GM19193 (cell line): ENCODE data around the gene OR5K1.

Source experiments
- POLR2A ChIP-seq: IDR thresholded peaks from 4 replicates; pipeline ENCODE4 v1.6.1; 2011; ENCODE audit not compliant: insufficient read depth, insufficient read length; ENCODE audit errors: extremely low read depth

Gene OR5K1

DNA sequence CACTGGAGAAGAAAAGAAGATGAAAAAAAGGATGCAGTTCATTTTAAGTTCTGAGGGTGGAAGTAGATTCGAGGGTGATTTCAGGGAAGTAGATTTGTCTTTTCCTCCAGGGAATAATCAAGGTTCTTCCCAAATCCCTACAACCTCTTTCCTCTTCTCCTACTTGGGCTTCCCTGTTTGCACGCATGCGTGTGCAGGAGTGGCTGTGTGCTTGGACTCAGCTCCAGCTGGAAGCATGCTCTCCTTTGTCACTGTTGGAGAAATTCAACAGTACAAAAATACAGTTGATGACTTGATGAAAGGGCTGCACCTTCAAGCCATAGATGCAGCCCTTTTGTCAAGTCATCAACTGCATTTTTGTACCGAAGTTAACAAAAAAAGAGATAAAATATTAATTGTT lies 38.3 kb downstream of the OR5K1 start:
- no peak for TF ChIP-seq POLR2A

DNA sequence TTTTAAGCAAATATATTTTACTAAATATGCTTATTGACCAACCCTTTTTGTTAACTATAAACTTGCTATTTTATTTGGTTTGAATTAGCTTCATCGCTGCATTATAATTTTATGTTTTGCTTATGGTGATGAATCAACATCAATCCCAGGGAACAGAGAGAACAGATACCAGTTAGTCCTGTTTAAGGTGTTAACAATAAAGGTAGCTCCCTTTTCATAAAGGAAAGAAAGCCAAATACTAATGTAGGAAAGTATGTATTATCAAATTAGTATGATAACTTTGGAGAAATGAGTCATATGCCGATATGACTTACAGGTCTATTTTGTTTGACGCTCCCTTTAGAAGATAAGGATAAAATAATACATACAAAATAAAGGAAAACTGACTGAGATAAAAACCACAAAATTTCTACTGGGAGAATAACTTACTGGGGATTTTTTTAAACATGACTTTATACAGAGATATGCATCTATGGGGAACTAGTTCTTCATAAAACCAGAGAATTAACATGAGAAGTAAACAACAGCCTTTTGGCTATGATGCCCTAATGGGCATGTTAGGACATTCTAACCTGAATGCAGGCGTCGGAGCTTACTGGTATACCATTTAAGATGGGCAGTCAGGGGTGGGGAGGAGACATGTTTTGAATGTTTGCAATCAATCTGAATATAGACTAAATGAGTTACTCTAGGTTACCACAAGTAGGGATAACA lies 39.0 kb downstream of the OR5K1 start:
- TF ChIP-seq POLR2A: no peak

DNA sequence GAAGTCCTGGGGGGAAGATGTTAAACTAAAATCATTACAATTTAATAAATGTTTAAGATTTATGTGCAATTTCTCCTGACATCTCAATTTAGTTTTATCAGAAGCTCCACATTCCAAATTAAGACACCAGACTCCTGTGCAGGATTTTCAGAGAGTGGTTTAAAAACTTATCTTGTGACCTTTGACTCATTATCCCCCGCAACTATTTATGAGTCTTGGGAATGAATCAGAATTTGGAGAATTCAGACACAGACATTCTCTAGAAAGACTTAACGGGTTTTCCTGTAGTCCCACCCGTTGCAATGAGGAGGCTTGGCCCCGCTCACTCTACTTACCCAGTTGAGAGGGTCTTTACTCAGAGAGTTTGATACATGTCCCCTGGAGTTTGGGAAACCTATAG lies 41.5 kb downstream of the OR5K1 start:
- TF ChIP-seq POLR2A: no peak

DNA sequence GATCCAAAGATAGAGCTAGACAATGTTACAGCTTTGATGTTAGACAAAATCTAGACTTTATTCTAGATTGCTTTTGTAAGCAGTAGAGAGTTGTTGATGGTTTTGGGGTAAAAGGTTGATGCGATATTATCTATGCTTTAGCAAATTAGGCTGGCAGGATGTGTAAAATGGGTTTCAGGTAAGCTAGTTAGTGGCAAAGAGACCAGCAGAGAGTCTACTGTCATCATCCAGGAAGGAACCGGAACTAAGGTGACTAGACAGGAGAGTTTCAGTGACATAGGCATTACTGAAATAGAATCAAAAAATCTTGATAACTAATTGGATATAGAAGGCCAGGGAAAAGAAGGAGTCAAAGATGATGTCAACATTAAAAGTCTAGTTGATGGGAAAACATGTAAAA lies 45.6 kb downstream of the OR5K1 start:
- TF ChIP-seq POLR2A: no peak

DNA sequence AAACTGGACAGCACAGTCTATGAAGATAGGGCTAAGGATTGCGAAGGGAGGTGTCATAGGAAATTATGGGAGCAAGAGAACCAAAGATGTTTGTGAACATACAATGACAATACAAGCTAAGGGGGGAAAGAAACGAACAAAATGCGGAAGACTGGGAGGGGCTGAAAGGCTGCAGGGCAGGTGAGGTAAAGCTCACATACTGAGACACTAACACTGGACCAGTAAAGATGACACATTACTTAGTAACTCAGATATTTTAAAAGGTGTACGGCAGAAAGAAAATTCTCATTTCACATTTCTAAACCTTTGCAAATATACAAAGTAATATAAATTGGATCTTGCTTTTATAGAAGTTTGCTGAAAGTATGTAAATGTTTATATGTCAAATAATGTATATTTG lies 49.6 kb downstream of the OR5K1 start:
- no peak for TF ChIP-seq POLR2A

DNA sequence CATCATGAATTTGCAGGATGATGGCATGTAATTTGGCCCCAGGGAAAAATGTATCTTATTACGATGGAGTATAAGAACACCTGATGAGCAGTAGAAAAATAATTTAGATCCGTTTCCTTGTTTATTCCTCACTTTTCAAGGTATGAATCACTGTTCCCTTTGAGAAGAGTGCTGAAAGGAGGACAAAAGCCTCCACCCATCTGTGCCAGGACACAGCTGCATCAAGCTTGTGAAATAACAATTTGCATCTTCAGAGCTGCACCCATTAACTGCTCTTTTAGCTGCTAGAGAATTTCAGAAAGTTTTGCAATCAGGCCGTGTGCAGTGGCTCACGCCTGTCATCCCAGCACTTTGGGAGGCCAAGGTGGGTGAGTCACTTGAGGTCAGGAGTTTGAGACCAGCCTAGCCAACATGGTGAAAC lies 50.1 kb downstream of the OR5K1 start:
- TF ChIP-seq POLR2A: no peak

DNA sequence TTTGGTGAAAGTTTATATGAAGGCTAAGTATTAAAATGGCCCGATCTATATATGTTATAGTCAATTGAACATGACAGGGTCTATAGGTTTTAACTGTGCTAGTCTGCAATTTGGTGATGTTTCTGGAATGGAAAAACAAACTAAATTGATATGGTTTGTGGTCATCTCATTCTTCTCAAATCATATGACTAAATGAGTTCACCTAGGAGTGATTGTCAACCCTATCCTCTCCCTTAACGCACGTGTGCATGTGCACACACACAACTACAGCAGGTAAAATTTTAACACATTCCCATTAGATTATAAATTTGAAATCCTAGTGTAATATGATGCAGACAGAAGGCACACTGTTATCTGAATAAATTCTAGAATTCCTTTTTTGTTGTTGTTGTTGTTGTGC lies 50.7 kb downstream of the OR5K1 start:
- TF ChIP-seq POLR2A: no peak

DNA sequence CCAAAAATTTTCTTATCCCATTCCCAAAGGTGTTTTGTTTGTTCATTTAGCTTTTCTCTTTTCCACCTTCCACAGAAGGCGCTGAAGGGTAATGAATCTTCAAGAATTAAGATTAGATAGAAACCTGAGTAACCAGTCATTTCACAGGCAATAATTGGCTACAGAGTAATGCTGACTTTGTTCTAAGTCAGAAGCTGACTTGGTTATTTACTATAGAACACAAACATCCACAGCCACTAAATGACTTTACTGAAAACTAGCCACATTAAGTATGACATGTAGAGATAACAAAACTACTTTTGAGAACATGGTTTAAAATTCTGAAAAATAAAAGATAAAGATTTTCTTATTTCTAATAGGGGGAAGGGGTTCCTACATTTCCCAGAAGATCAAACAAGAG lies 51.9 kb downstream of the OR5K1 start:
- no peak for TF ChIP-seq POLR2A

DNA sequence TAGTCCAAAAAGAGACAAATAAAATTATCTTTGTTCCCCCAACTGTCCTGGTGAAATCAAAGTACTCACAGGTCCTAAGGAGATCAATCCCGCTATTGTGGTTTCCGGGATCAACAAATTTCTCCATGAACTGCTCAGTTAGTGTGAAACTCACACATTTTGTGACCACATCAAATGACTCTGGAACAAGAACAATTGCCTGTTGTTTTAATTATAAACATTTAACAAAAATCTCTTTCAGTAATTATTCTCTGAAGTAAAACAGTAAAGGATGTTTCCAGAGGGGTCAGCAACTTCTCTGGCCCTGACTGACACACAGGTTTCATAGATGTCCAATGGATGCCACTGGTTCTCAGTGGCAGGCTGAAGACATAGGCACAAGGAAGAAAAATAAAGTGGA lies 55.8 kb downstream of the OR5K1 start:
- TF ChIP-seq POLR2A: no peak

DNA sequence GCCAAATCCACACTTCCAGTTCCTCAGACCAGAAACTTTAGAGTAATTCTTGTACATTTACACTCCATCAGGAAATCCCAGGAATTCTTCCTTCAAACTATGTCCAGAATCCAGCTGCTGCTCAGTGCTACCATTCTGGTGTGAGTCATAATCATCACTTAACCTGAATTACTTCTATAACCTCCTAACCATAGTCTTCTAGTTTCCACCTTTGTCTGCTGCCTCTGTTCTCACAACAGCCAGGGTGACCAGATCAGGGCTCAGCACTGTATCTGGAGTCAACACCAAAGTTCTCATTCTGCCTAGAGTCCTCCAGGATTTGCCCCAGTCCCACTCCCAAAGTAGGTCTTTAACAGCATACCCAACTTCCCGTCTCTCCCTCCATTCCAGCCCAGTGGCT lies 56.4 kb downstream of the OR5K1 start:
- no peak for TF ChIP-seq POLR2A

DNA sequence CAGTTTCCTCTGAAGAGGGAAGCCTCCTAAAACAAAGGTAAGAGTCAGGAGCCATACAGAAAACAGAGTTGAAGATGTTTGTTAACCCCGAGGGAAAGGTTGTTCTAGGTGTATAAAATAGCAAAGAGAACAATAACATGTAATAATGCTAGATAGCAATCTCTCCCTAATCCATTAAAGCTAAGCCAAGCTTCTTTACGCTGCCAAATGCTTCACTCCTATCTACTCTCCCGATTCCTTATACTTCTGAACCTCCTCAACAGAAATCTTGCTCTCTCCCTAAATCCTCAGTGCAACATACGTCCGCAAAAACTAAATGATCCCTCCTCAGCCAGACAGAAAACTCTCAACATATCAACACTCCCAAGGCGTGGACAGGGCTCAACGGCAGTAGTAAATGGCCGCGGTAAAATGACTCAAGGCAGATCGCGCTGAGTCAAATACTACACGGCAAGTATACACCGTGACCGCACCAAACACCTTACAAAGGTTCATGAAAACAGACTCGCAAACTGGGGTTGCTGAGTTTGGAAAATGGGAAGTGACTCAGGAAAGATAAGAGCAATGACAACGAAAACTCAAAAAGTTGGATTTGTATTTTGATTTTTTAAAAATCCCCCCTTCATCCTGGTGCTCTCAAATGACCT lies 59.0 kb downstream of the OR5K1 start:
- TF ChIP-seq POLR2A: no peak
